ENCODE measurements around the gene NRAS.

GRCh38 chr1:114745291-114745690 is 28.7 kb upstream of the NRAS start:
- TF ChIP-seq ETV5 (CRISPR knock-in tag; IDR thresholded peaks at IDR 0.05; ENCODE audit: low read depth) (no peak), ZBTB33 (CRISPR knock-in tag; IDR thresholded peaks at IDR 0.05) (no peak), BHLHE40 (IDR thresholded peaks at IDR 0.05; ENCODE audit: low read length) (no peak)
- TF ChIP-seq, protein P1, sequence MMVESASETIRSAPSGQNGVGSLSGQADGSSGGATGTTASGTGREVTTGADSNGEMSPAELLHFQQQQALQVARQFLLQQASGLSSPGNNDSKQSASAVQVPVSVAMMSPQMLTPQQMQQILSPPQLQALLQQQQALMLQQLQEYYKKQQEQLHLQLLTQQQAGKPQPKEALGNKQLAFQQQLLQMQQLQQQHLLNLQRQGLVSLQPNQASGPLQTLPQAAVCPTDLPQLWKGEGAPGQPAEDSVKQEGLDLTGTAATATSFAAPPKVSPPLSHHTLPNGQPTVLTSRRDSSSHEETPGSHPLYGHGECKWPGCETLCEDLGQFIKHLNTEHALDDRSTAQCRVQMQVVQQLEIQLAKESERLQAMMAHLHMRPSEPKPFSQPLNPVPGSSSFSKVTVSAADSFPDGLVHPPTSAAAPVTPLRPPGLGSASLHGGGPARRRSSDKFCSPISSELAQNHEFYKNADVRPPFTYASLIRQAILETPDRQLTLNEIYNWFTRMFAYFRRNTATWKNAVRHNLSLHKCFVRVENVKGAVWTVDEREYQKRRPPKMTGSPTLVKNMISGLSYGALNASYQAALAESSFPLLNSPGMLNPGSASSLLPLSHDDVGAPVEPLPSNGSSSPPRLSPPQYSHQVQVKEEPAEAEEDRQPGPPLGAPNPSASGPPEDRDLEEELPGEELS (CRISPR knock-in tag; IDR thresholded peaks at IDR 0.05; ENCODE audit: borderline replicate concordance): no peak
